ENCODE data around the gene CYTH4.

Gene CYTH4

DNA sequence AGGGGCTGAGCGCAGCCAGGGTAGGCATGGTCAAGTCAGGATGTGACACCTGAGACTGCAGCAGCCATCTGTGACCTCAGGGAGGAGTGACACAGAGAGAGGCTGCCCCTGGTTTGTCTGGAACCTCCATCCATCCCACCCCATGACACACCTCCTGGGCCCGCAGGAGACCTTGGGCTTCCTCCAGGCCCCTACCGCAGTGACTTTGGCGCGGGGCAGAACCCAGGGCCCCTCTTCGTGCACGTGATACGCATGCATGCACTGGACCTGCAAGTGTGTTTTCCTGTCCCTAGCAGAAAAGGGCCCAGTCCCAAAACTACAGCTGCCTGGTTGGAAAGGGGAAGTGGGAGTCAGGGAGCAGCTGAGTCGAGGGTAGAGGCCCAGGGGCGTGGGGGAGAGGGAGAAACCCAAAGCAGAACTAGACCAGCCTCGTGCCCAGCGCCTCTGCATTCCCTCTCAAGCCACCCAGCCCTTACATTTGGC lies 7.9 kb upstream of the CYTH4 start:
- no peak for FAIRE-seq
- DNase-seq (ENCODE audit: insufficient read length, low spot score) = no peak
- TF ChIP-seq, protein P1, sequence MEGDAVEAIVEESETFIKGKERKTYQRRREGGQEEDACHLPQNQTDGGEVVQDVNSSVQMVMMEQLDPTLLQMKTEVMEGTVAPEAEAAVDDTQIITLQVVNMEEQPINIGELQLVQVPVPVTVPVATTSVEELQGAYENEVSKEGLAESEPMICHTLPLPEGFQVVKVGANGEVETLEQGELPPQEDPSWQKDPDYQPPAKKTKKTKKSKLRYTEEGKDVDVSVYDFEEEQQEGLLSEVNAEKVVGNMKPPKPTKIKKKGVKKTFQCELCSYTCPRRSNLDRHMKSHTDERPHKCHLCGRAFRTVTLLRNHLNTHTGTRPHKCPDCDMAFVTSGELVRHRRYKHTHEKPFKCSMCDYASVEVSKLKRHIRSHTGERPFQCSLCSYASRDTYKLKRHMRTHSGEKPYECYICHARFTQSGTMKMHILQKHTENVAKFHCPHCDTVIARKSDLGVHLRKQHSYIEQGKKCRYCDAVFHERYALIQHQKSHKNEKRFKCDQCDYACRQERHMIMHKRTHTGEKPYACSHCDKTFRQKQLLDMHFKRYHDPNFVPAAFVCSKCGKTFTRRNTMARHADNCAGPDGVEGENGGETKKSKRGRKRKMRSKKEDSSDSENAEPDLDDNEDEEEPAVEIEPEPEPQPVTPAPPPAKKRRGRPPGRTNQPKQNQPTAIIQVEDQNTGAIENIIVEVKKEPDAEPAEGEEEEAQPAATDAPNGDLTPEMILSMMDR (IDR thresholded peaks at IDR 0.05; ENCODE audit: insufficient read depth, missing control alignments) = no peak

- FAIRE-seq (no peak), DNase-seq (ENCODE audit: insufficient read length, low spot score) (no peak)
- TF ChIP-seq, protein P1 (IDR thresholded peaks at IDR 0.05; ENCODE audit: insufficient read depth, missing control alignments) = no peak
These were observed 7.2 kb upstream of the CYTH4 start for GRCh38 chr22:37275134-37275533.

DNA sequence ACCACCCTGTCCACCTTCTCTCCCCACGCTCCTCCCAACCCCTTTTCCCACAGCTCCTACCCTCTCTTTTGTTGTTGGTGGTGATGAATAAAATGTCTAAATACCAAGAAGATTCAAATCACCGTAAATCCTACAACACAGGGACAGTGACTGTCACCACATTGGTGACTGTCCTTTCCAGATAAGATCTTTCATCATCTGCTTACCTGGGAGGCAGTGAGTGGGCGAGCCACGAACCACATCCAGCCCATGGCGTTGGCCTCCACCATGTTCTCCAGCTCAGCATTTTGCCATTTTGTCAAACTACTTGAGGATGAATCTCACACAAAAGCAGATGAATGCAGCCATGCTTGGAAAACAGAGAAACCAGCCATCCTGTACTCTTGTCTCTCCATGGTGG lies 6.7 kb upstream of the CYTH4 start:
- no peak for DNase-seq (ENCODE audit: insufficient read length, low spot score)
- FAIRE-seq = no peak
- TF ChIP-seq, protein P1 (IDR thresholded peaks at IDR 0.05; ENCODE audit: insufficient read depth, missing control alignments) = no peak

GRCh38 chr22:37276776-37277175 lies 5.5 kb upstream of the CYTH4 start:
- DNase-seq (ENCODE audit: insufficient read length, low spot score) = no peak
- FAIRE-seq = no peak
- TF ChIP-seq, protein P1 (IDR thresholded peaks at IDR 0.05; ENCODE audit: insufficient read depth, missing control alignments) = no peak

- DNase-seq (ENCODE audit: insufficient read length, low spot score) (no peak), FAIRE-seq (no peak)
- TF ChIP-seq, protein P1 (IDR thresholded peaks at IDR 0.05; ENCODE audit: insufficient read depth, missing control alignments) = no peak
These were observed 4.9 kb upstream of the CYTH4 start for GRCh38 chr22:37277384-37277783.

DNA sequence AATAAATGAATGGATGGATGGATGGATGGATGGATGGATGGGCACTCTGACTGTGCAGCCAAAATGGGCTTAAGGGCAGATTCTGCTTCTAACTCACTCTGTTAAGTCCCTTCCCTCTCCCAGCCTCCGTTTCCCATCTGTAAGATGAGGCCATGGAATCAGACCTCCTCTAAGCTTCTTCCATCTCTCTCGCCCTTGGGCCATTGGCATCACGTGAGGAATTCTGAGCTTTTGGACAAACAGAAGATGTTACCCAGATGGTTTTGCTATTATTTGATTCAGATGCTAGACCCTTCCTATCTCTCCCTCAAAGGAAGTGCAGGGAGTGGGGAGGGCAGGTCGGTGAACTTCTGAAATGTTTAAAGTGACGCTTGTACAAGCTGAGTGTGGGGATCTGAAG lies 4.0 kb upstream of the CYTH4 start:
- DNase-seq (ENCODE audit: insufficient read length, low spot score) (no peak), FAIRE-seq (no peak)
- TF ChIP-seq, protein P1 (IDR thresholded peaks at IDR 0.05; ENCODE audit: insufficient read depth, missing control alignments) = no peak

GRCh38 chr22:37279331-37280181 lies 2.8 kb upstream of the CYTH4 start:
- FAIRE-seq = no peak
- DNase-seq (ENCODE audit: insufficient read length, low spot score) = no peak

More at GRCh38 chr22:37279331-37280181, 2.8 kb upstream of the CYTH4 start:
- TF ChIP-seq, protein P1 (IDR thresholded peaks at IDR 0.05; ENCODE audit: insufficient read depth, missing control alignments) = no peak
